Trophoblast cell (in vitro differentiated cells and primary cell): ENCODE data around the gene SLC35A2.
"Not testable (repeated sequence)": the region's sequence is repeated elsewhere in the genome, so short reads cannot be mapped to it uniquely, and the experiment has no call there.

Experiments used
- DNase-seq, 2 donors: peaks; one replicate each; pipeline ENCODE4 v3.0.0-alpha.2; 2016
- H2AFZ ChIP-seq: 2 replicates; pipeline ENCODE4 v1.6.1; 2013; ENCODE audit warnings: low read length, moderate library complexity, mild to moderate bottlenecking; ENCODE audit not compliant: insufficient read depth, poor library complexity
- H2AK5ac ChIP-seq: 2 replicates; pipeline ENCODE4 v1.6.1; 2013; ENCODE audit warnings: mild to moderate bottlenecking, low read length
- H2BK120ac ChIP-seq: 2 replicates; pipeline ENCODE4 v1.6.1; 2013; ENCODE audit warnings: low read length, mild to moderate bottlenecking, moderate library complexity; ENCODE audit not compliant: insufficient read depth, poor library complexity
- H2BK12ac ChIP-seq: 2 replicates; pipeline ENCODE4 v1.6.1; 2013; ENCODE audit warnings: mild to moderate bottlenecking, low read length, moderate library complexity
- H2BK5ac ChIP-seq: 2 replicates; pipeline ENCODE4 v1.6.1; 2013; ENCODE audit warnings: low read length, low read depth, moderate library complexity, mild to moderate bottlenecking; ENCODE audit not compliant: poor library complexity
- H3K14ac ChIP-seq: 2 replicates; pipeline ENCODE4 v1.6.1; 2013; ENCODE audit warnings: mild to moderate bottlenecking, low read length
- H3K18ac ChIP-seq: 2 replicates; pipeline ENCODE4 v1.6.1; 2013; ENCODE audit warnings: mild to moderate bottlenecking, low read length
- H3K23ac ChIP-seq: 2 replicates; pipeline ENCODE4 v1.6.1; 2013; ENCODE audit warnings: low read length
- H3K27ac ChIP-seq: 2 replicates; pipeline ENCODE4 v1.5.1; 2013; ENCODE audit warnings: low read depth, mild to moderate bottlenecking, inconsistent platforms, low read length, moderate library complexity
- H3K27me3 ChIP-seq: 2 replicates; pipeline ENCODE4 v1.6.1; 2013; ENCODE audit warnings: inconsistent platforms, mild to moderate bottlenecking, low read length, moderate library complexity; ENCODE audit not compliant: insufficient read depth
- H3K36me3 ChIP-seq, 2 experiments: 1 replicate in 1 of 2; 2 replicates in 1 of 2; pipeline ENCODE4 v1.6.1; 2013; ENCODE audit warnings: low read length in 2 of 2, mild to moderate bottlenecking in 2 of 2, moderate library complexity in 1 of 2; ENCODE audit not compliant: insufficient read depth in 2 of 2, control insufficient read depth in 1 of 2
- H3K4ac ChIP-seq: 2 replicates; pipeline ENCODE4 v1.6.1; 2013; ENCODE audit warnings: low read depth, mild to moderate bottlenecking, low read length, moderate library complexity
- H3K4me1 ChIP-seq, 2 experiments: 1 replicate in 1 of 2; 2 replicates in 1 of 2; pipeline ENCODE4 v1.6.1; 2013; ENCODE audit warnings: low read length in 2 of 2, mild to moderate bottlenecking in 2 of 2, moderate library complexity in 1 of 2; ENCODE audit not compliant: insufficient read depth in 2 of 2, control insufficient read depth in 1 of 2
- H3K4me2 ChIP-seq: 2 replicates; pipeline ENCODE4 v1.6.1; 2013; ENCODE audit warnings: inconsistent platforms, mild to moderate bottlenecking, low read length, moderate library complexity
- H3K4me3 ChIP-seq: 2 replicates; pipeline ENCODE4 v1.5.1; 2013; ENCODE audit warnings: mild to moderate bottlenecking, low read depth, low read length, inconsistent platforms
- H3K79me1 ChIP-seq: one replicate; pipeline ENCODE4 v1.6.1; 2013; ENCODE audit warnings: low read length
- H3K79me2 ChIP-seq: 2 replicates; pipeline ENCODE4 v1.6.1; 2013; ENCODE audit warnings: low read length, mild to moderate bottlenecking; ENCODE audit not compliant: control insufficient read depth, insufficient read depth, poor library complexity
- H3K9ac ChIP-seq: 2 replicates; pipeline ENCODE4 v1.6.1; 2013; ENCODE audit warnings: mild to moderate bottlenecking, low read length
- H3K9me3 ChIP-seq: 2 replicates; pipeline ENCODE4 v1.6.1; 2013; ENCODE audit warnings: low read depth, mild to moderate bottlenecking, control low read depth, inconsistent platforms, low read length; ENCODE audit not compliant: insufficient read depth
- H4K12ac ChIP-seq: 2 replicates; pipeline ENCODE4 v1.6.1; 2013; ENCODE audit warnings: low read depth, mild to moderate bottlenecking, low read length, moderate library complexity
- H4K8ac ChIP-seq: 2 replicates; pipeline ENCODE4 v1.6.1; 2013; ENCODE audit warnings: low read depth, mild to moderate bottlenecking, low read length, moderate library complexity
- H4K91ac ChIP-seq: one replicate; pipeline ENCODE4 v1.6.1; 2013; ENCODE audit warnings: low read depth, mild to moderate bottlenecking, low read length, moderate library complexity
- WGBS: extraction: QIAGEN DNeasy Blood & Tissue Kit; methylation state at CpG from one replicate; pipeline ENCODE4 v1.1.7; 2013; ENCODE audit warnings: missing lambda C conversion rate; ENCODE audit not compliant: insufficient read length, insufficient coverage; ENCODE audit errors: extremely low coverage; 5-methylcytosine and 5-hydroxymethylcytosine counted together

SLC35A2 gene

GRCh38 chrX:48872017-48872416 is 39.4 kb downstream of the SLC35A2 start:
- H3K18ac ChIP-seq, H3K79me2 ChIP-seq, H3K27ac ChIP-seq, H2BK12ac ChIP-seq, H3K36me3 ChIP-seq, DNase-seq, H3K79me1 ChIP-seq, H4K12ac ChIP-seq, H2BK5ac ChIP-seq, H3K9ac ChIP-seq, H3K9me3 ChIP-seq, H3K4me1 ChIP-seq, H2AK5ac ChIP-seq, H2BK120ac ChIP-seq, H3K14ac ChIP-seq, H3K27me3 ChIP-seq, H4K91ac ChIP-seq, H3K4ac ChIP-seq, H4K8ac ChIP-seq, H3K4me3 ChIP-seq, H3K23ac ChIP-seq, H3K4me2 ChIP-seq, H2AFZ ChIP-seq: not testable (repeated sequence)
- no CpG with 5 or more reads among the region's 2 CpGs for WGBS

- H3K79me2 ChIP-seq, result no peaks in the 10 kb centered on the region
- no peaks in the 10 kb centered on the region for H3K36me3 ChIP-seq
- no peak overlapping the region for H3K4ac ChIP-seq
- H2BK5ac ChIP-seq, result no peak overlapping the region
- no peak overlapping the region for H4K91ac ChIP-seq
- no peak overlapping the region for H2BK12ac ChIP-seq
- H3K79me1 ChIP-seq, result no peaks in the 10 kb centered on the region
- no peak overlapping the region for H3K4me2 ChIP-seq
- no peaks in the 10 kb centered on the region for H3K9me3 ChIP-seq
- H2AK5ac ChIP-seq, result no peak overlapping the region
- peaks cover 0 to 5% of the 10 kb centered on the region in 2 experiments for H3K4me1 ChIP-seq
- H3K23ac ChIP-seq, result no peak overlapping the region
- DNase-seq, result no peak
- no peak overlapping the region for H3K14ac ChIP-seq
- no peak overlapping the region for H4K12ac ChIP-seq
- no CpG with 5 or more reads among the region's 4 CpGs for WGBS
- H2BK120ac ChIP-seq, result no peak overlapping the region
- H3K27me3 ChIP-seq, result no peaks in the 10 kb centered on the region
- H4K8ac ChIP-seq, result no peak overlapping the region
- H3K4me3 ChIP-seq, result no peak overlapping the region
- H3K27ac ChIP-seq, result no peak overlapping the region
- no peak overlapping the region for H2AFZ ChIP-seq
- H3K9ac ChIP-seq, result no peak overlapping the region
- H3K18ac ChIP-seq, result no peak overlapping the region
Measured at GRCh38 chrX:48864210-48864609, 47.2 kb downstream of the SLC35A2 start.

GRCh38 chrX:48854898-48855297 is 56.5 kb downstream of the SLC35A2 start:
- H2BK5ac ChIP-seq, result no peak overlapping the region
- H2AFZ ChIP-seq, result no peak overlapping the region
- H2AK5ac ChIP-seq, result no peak overlapping the region
- H4K12ac ChIP-seq, result no peak overlapping the region
- H4K91ac ChIP-seq, result no peak overlapping the region
- DNase-seq, result peak in 1 of 2 donors; percentile 32
- no peaks in the 10 kb centered on the region for H3K79me2 ChIP-seq
- H2BK12ac ChIP-seq, result no peak overlapping the region
- H3K27ac ChIP-seq, result no peak overlapping the region
- H3K9ac ChIP-seq, result no peak overlapping the region
- H3K4me3 ChIP-seq, result no peak overlapping the region
- H3K27me3 ChIP-seq, result no peaks in the 10 kb centered on the region
- H3K79me1 ChIP-seq, result no peaks in the 10 kb centered on the region
- H3K36me3 ChIP-seq, result no peaks in the 10 kb centered on the region
- H3K14ac ChIP-seq, result no peak overlapping the region
- H3K23ac ChIP-seq, result no peak overlapping the region
- no CpG with 5 or more reads among the region's 5 CpGs for WGBS
- H3K4ac ChIP-seq, result no peak overlapping the region
- H4K8ac ChIP-seq, result no peak overlapping the region
- no peak overlapping the region for H2BK120ac ChIP-seq
- no peak overlapping the region for H3K18ac ChIP-seq
- H3K4me2 ChIP-seq, result no peak overlapping the region
- H3K9me3 ChIP-seq, result no peaks in the 10 kb centered on the region
- no peaks in the 10 kb centered on the region for H3K4me1 ChIP-seq

- not testable (repeated sequence) for H2BK5ac ChIP-seq, H3K27me3 ChIP-seq, H3K4me3 ChIP-seq, H3K36me3 ChIP-seq, H3K9ac ChIP-seq, H3K23ac ChIP-seq, H3K79me2 ChIP-seq, H3K27ac ChIP-seq, H3K18ac ChIP-seq, H2BK120ac ChIP-seq, H3K4ac ChIP-seq, H4K12ac ChIP-seq, H2AFZ ChIP-seq, H3K79me1 ChIP-seq, H3K14ac ChIP-seq, H3K4me2 ChIP-seq, H4K91ac ChIP-seq, H3K9me3 ChIP-seq, H4K8ac ChIP-seq, H3K4me1 ChIP-seq, H2AK5ac ChIP-seq, H2BK12ac ChIP-seq
- WGBS, result no CpG with 5 or more reads among the region's 12 CpGs
- DNase-seq, result peak; percentile 20 to 51
Measured at GRCh38 chrX:48854121-48854804, 57.2 kb downstream of the SLC35A2 start.
